DND-41 (cell line): Measurements from ENCODE around the gene KRTAP10-7.

ENCODE experiments used
- CTCF ChIP-seq: IDR thresholded peaks from 2 replicates; pipeline ENCODE4 v1.5.1; 2012; ENCODE audit warnings: borderline replicate concordance, low read length, moderate library complexity, mild to moderate bottlenecking; ENCODE audit not compliant: poor library complexity, severe bottlenecking; ENCODE audit errors: extremely low read depth
- EZH2 ChIP-seq: IDR thresholded peaks from 3 replicates; pipeline ENCODE4 v1.6.1; 2012; ENCODE audit warnings: borderline replicate concordance, low read depth, mild to moderate bottlenecking, moderate library complexity, low read length, inconsistent platforms; ENCODE audit not compliant: severe bottlenecking

- TF ChIP-seq EZH2: no peak
- TF ChIP-seq CTCF: no peak
Observed at GRCh38 chr21:44583800-44584147, 16.6 kb upstream of the KRTAP10-7 start.
